ENCODE results near the gene RMDN2. TPM values are rescaled to one million over a fixed set of nuclear protein-coding genes. Genes with fewer than 3 reads are reported as not detected.

RMDN2 gene
- total RNA-seq, 2 donors from 2014 or later: 10.4 to 11.5 TPM

GRCh38 chr2:37904425-37904824, 20.7 kb upstream of the RMDN2 start:
- ATAC-seq: no peak
- DNase-seq: no peak
- intact Hi-C loops (cut with DNase I): no loop called here
- Histone ChIP-seq H3K4me3 (no peak overlapping the region), H3K27ac (no peak overlapping the region), H3K27me3 (no peaks in the 10 kb centered on the region), H3K4me1 (no peaks in the 10 kb centered on the region), H3K9me3 (no peaks in the 10 kb centered on the region), H3K36me3 (replicated peaks in 1 of 2; ENCODE audit: insufficient read depth in 1 of 2, low read depth in 2 of 2) (no peaks in the 10 kb centered on the region)
- no peak for TF ChIP-seq POLR2A (IDR thresholded peaks at IDR 0.05)
- no peak for TF ChIP-seq CTCF (IDR thresholded peaks at IDR 0.05)
- WGBS, 2 donors: 74 to 77% methylated on average over 3 of the region's 3 CpGs

GRCh38 chr2:37904993-37905392, 20.1 kb upstream of the RMDN2 start:
- H3K27me3 ChIP-seq: no peaks in the 10 kb centered on the region
- no peak overlapping the region for H3K4me3 ChIP-seq
- intact Hi-C loops (cut with DNase I): no loop called here
- H3K27ac ChIP-seq: no peak overlapping the region
- H3K9me3 ChIP-seq: no peaks in the 10 kb centered on the region
- H3K36me3 ChIP-seq (replicated peaks in 1 of 2; ENCODE audit: insufficient read depth in 1 of 2, low read depth in 2 of 2): no peaks in the 10 kb centered on the region
- TF ChIP-seq CTCF (IDR thresholded peaks at IDR 0.05) (no peak), POLR2A (IDR thresholded peaks at IDR 0.05) (no peak)
- WGBS, 2 donors: 61 to 66% methylated on average over 5 of the region's 5 CpGs
- DNase-seq: no peak
- ATAC-seq: no peak
- no peaks in the 10 kb centered on the region for H3K4me1 ChIP-seq

GRCh38 chr2:37906131-37906530, 19.0 kb upstream of the RMDN2 start:
- WGBS, 2 donors: 52 to 57% methylated on average over 2 of the region's 2 CpGs
- H3K36me3 ChIP-seq (replicated peaks in 1 of 2; ENCODE audit: insufficient read depth in 1 of 2, low read depth in 2 of 2): no peaks in the 10 kb centered on the region
- H3K9me3 ChIP-seq: no peaks in the 10 kb centered on the region
- no peak overlapping the region for H3K4me3 ChIP-seq
- no peaks in the 10 kb centered on the region for H3K27me3 ChIP-seq
- DNase-seq: no peak
- no peak for TF ChIP-seq POLR2A (IDR thresholded peaks at IDR 0.05)
- TF ChIP-seq CTCF (IDR thresholded peaks at IDR 0.05): no peak
- intact Hi-C loops (cut with DNase I): no loop called here
- H3K4me1 ChIP-seq: no peaks in the 10 kb centered on the region
- no peak overlapping the region for H3K27ac ChIP-seq
- ATAC-seq: no peak

GRCh38 chr2:37907501-37908225, 17.4 kb upstream of the RMDN2 start:
- H3K27me3 ChIP-seq: no peaks in the 10 kb centered on the region
- TF ChIP-seq POLR2A (IDR thresholded peaks at IDR 0.05): no peak
- no peak for TF ChIP-seq CTCF (IDR thresholded peaks at IDR 0.05)
- H3K4me3 ChIP-seq: no peak overlapping the region
- DNase-seq (no peak), ATAC-seq (no peak)
- 57 to 74% methylated on average over 5 of the region's 5 CpGs for WGBS, 2 donors
- H3K4me1 ChIP-seq: no peaks in the 10 kb centered on the region
- H3K9me3 ChIP-seq: no peaks in the 10 kb centered on the region
- H3K27ac ChIP-seq: no peak overlapping the region
- intact Hi-C loops (cut with DNase I): no loop called here
- no peaks in the 10 kb centered on the region for H3K36me3 ChIP-seq (replicated peaks in 1 of 2; ENCODE audit: insufficient read depth in 1 of 2, low read depth in 2 of 2)

- WGBS, 2 donors: 59 to 66% methylated on average over 4 of the region's 4 CpGs
Observed at GRCh38 chr2:37911296-37911873, 13.7 kb upstream of the RMDN2 start.

More at GRCh38 chr2:37911296-37911873, 13.7 kb upstream of the RMDN2 start:
- no peaks in the 10 kb centered on the region for H3K9me3 ChIP-seq
- TF ChIP-seq POLR2A (IDR thresholded peaks at IDR 0.05): no peak
- TF ChIP-seq CTCF (IDR thresholded peaks at IDR 0.05): no peak
- H3K27me3 ChIP-seq: no peaks in the 10 kb centered on the region
- intact Hi-C loops (cut with DNase I): no loop called here
- H3K4me1 ChIP-seq: no peaks in the 10 kb centered on the region
- ATAC-seq: no peak
- H3K36me3 ChIP-seq (replicated peaks in 1 of 2; ENCODE audit: insufficient read depth in 1 of 2, low read depth in 2 of 2): no peaks in the 10 kb centered on the region
- H3K4me3 ChIP-seq: no peak overlapping the region
- no peak overlapping the region for H3K27ac ChIP-seq
- no peak for DNase-seq

Data from body of pancreas (tissue), 4 donors.